ENCODE measurements around the gene CCND3.

DNA sequence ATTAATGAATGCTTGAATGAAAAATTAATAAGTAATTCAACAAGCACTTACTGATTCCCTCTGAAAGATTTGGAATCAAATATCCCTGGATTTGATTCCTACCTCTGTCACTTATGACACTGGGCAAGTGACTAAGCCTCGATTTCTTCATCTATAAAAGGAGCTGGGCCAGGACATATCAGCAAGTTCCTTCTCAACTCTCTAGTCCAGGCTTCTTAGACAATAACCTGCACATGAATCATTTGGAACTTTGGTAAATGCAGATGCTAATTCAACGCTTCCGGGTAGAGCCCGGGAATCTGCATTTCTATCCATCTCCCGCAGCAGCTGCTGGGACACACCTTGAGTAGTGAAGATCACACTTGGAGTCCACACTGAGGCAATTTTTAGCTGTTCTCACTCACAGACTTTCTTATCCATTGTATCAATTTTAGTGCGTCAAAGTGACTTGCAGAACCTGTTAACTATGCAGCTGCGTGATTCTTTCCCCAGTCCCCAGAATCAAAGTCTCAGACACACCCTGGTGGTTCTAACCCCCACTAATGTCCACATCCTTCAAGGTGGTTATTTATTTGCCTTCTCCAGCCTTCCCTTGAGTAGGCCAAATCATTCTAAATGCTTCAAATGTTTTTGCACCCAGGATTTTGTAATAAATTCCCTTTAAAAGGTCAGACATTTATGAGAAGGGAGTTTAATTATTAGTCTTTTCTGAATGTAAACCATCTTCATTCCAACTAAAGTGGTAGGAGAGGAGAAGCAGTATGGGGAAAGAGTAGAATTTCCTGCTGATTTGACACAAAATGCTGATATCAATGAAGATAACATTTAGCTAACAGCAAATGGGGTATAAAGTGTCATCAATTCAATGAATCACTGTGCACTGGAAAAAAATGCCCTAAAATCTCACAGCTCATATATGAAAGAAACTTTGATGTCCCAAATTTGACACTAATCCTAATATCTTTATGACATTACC, 26.0 kb upstream of the CCND3 start:
- TF ChIP-seq, protein P1, sequence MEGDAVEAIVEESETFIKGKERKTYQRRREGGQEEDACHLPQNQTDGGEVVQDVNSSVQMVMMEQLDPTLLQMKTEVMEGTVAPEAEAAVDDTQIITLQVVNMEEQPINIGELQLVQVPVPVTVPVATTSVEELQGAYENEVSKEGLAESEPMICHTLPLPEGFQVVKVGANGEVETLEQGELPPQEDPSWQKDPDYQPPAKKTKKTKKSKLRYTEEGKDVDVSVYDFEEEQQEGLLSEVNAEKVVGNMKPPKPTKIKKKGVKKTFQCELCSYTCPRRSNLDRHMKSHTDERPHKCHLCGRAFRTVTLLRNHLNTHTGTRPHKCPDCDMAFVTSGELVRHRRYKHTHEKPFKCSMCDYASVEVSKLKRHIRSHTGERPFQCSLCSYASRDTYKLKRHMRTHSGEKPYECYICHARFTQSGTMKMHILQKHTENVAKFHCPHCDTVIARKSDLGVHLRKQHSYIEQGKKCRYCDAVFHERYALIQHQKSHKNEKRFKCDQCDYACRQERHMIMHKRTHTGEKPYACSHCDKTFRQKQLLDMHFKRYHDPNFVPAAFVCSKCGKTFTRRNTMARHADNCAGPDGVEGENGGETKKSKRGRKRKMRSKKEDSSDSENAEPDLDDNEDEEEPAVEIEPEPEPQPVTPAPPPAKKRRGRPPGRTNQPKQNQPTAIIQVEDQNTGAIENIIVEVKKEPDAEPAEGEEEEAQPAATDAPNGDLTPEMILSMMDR (conservative IDR thresholded peaks at IDR 0.05; ENCODE audit: low read length), result no peak
- TF ChIP-seq EZH2phosphoT487 (IDR thresholded peaks at IDR 0.05; ENCODE audit: borderline replicate concordance, low read depth, low read length), result no peak

All from OCI-LY7 (cell line).